ENCODE data around the gene FAF1.

GRCh38 chr1:50705699-50706098 lies 254.4 kb downstream of the FAF1 start:
- no peak for TF ChIP-seq CTCF (IDR thresholded peaks at IDR 0.05)
- no peak for TF ChIP-seq POLR2A (IDR thresholded peaks at IDR 0.05)

Measured in lower leg skin (tissue), 3 donors.